Activated CD8-positive, alpha-beta T cell treated with anti-CD3 and anti-CD28 coated beads, Interleukin-2, amount 10 ng/mL, durations not matched to agents 7 days and 5 days (primary cell): ENCODE data around the gene PDXK. TPM values are rescaled to one million over a fixed set of nuclear protein-coding genes. Genes with fewer than 3 reads are reported as not detected.

Experiments used
- ATAC-seq: fragments of 150-1000 bp; cut with Tn5 transposase; one replicate; pipeline ENCODE4 v1.10.0; 2021; ENCODE audit warnings: moderate library complexity
- CTCF ChIA-PET: fragments of 350-600 bp; sonication (Branson Sonifier 250); formaldehyde crosslinking; loops from one replicate; lab custom pipeline; 2021; ENCODE audit warnings: antibody characterized with exemption; lab: Charles Lee
- POLR2A ChIA-PET: fragments of 350-600 bp; sonication (Branson Sonifier 250); formaldehyde crosslinking; loops from one replicate; lab custom pipeline; 2021; ENCODE audit warnings: antibody characterized with exemption; lab: Charles Lee
- DNase-seq: peaks from one replicate; pipeline ENCODE4 v3.0.0-alpha.2; 2020
- H3K27ac Mint-ChIP-seq: one replicate; pipeline ENCODE4 v1.8.0; 2021; ENCODE audit warnings: mild to moderate bottlenecking, mixed read lengths
- H3K27me3 Mint-ChIP-seq: one replicate; pipeline ENCODE4 v1.8.0; 2021; ENCODE audit warnings: low read depth, mixed read lengths
- H3K36me3 Mint-ChIP-seq: one replicate; pipeline ENCODE4 v1.8.0; 2021; ENCODE audit warnings: low read depth, mixed read lengths
- H3K4me1 Mint-ChIP-seq: one replicate; pipeline ENCODE4 v1.8.0; 2021; ENCODE audit warnings: low read depth, mixed read lengths
- H3K4me3 Mint-ChIP-seq: one replicate; pipeline ENCODE4 v1.8.0; 2021; ENCODE audit warnings: mild to moderate bottlenecking, mixed read lengths
- H3K9me3 Mint-ChIP-seq: one replicate; pipeline ENCODE4 v1.8.0; 2022; ENCODE audit warnings: mixed read lengths; ENCODE audit not compliant: insufficient read depth
- total RNA-seq, 2 experiments: library from RNA; stranded (reverse); gene quantifications; one replicate each; pipeline ENCODE4 v1.2.3, GENCODE V29; 2021

PDXK gene
- total RNA-seq, 2 experiments from 2014 or later: 94.5 to 100 TPM

DNA sequence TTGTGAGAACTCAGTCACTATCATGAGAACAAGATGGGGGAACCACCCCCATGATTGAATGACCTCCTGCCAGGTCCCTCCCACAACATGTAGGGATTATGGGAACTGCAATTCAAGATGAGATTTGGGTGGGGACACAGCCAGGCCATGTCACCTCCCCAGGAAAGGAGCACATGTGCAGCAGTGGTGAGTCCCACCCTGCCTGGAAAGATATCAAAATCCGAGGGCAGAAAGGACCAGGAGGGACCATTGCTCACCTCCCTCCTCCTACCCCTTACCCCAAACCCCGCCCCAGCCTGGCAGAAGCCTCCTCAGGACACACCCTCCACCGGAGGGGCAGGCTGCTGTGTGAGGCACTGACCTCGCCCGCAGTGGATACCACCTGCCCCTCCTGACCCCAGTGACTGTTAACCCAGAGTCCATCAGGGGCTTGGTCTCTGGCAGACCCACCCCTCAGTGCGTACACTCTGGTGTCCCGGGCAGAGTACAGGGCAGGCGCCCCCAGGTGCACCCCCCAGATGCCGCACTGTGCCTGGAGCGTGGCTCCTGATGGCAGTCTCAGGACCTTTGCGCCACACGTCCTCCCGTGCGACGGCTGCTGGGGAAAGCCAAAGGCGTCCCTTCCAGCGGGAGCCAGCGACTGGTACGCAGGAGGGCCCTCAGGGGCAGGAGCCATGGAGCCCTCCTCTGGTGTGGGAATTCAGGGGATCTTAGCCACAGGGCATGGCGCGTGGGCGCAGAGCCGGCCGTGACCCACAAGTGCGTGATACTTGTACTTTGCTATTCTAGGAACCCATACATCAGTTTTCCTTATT lies 20.9 kb downstream of the PDXK start:
- POLR2A ChIA-PET: no interaction called here

DNA sequence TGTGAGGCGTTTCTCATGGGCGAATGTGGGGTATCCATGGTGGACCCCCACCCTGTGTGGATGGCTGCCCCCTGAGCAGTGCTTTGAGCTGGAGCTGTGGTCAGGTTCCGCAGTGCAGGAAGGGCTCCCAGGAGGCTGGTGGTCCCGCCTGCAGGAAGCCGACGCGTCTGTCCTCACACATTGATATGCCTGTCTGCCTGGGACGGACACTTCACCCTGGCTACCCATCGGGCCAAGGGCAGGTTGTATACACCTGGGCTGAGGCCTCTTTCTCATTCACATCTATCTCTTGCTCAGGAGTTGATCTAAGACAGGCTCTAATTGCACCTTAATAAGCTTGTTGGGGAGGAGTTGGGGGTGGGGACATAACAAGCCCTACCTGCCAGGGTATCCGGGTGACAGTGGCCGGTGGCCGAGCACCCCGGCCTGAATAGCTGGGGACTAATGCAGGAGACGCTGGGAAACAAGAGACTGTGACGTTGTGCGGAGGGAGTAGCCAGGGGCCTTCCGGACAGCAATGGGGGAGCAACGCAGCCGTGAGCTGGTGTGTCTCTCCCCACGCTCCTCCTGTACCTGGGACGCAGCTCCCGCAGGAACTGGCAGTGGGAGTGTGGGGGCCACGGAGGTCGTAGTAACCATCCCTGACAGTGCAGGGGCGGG lies 21.7 kb downstream of the PDXK start:
- H3K36me3 Mint-ChIP-seq: peaks cover 21% of the 10 kb centered on the region
- peak overlapping the region; percentile 52 for H3K27ac Mint-ChIP-seq
- peaks cover 6% of the 10 kb centered on the region for H3K4me1 Mint-ChIP-seq
- H3K27me3 Mint-ChIP-seq: no peaks in the 10 kb centered on the region
- no peak overlapping the region for H3K4me3 Mint-ChIP-seq
- H3K9me3 Mint-ChIP-seq: no peaks in the 10 kb centered on the region
- peak; percentile 34 for ATAC-seq
- no peak for DNase-seq
- ChIA-PET CTCF (interaction anchor here (0.8 kb wide), 2 partner anchors 12 to 48 kb away, joined by 3 read pairs; no protein-coding TSS in a partner anchor), POLR2A (no interaction called here)

More for the DNA sequence above, 20.9 kb downstream of the PDXK start:
- Mint-ChIP-seq H3K9me3 (no peaks in the 10 kb centered on the region), H3K4me3 (no peak overlapping the region), H3K4me1 (peaks cover 12% of the 10 kb centered on the region), H3K27me3 (no peaks in the 10 kb centered on the region), H3K36me3 (peaks cover 19% of the 10 kb centered on the region), H3K27ac (no peak overlapping the region)
- CTCF ChIA-PET: no interaction called here
- no peak for DNase-seq
- no peak for ATAC-seq

DNA sequence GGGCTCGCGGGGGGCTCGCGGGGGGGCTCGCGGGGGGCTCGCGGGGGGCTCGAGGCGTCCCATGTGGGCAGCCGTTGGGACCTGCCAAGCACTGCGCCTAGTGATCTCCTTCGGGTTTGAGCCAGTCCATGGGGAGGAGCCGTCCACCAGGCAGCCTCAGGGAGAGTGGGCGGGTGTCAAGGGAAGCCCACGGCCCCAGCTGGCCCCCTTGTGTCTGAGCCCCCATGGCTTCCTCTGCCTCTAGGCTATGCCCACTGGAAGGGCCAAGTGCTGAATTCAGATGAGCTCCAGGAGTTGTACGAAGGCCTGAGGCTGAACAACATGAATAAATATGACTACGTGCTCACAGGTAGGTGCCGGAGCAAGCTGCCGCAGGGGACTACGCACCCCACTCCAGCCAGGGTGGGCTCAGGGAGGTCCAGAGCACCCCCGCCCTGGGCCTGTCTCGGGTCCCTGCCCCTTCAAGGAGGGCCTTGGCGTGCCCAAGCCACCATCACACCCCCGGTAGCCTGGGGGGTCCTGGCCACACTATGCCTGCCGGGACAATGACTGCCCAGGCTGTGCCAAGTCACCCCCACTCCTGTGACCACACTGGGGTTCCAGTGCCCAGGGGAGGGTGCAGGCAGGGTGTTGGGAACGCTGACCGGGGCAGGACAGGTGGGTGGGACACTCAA lies 22.6 kb downstream of the PDXK start:
- Mint-ChIP-seq H3K4me3 (no peak overlapping the region), H3K27me3 (no peaks in the 10 kb centered on the region), H3K27ac (no peak overlapping the region), H3K9me3 (no peaks in the 10 kb centered on the region), H3K4me1 (peaks cover 6% of the 10 kb centered on the region), H3K36me3 (peaks cover 19% of the 10 kb centered on the region)
- ATAC-seq (no peak), DNase-seq (no peak)
- CTCF ChIA-PET: interaction anchor here (0.8 kb wide), 1 partner anchor 13 kb away, joined by 3 read pairs; no protein-coding TSS in a partner anchor
- POLR2A ChIA-PET: interaction anchor here (0.6 to 1.0 kb wide), 2 partner anchors 13 to 280 kb away, joined by 3 read pairs; no protein-coding TSS in a partner anchor

DNA sequence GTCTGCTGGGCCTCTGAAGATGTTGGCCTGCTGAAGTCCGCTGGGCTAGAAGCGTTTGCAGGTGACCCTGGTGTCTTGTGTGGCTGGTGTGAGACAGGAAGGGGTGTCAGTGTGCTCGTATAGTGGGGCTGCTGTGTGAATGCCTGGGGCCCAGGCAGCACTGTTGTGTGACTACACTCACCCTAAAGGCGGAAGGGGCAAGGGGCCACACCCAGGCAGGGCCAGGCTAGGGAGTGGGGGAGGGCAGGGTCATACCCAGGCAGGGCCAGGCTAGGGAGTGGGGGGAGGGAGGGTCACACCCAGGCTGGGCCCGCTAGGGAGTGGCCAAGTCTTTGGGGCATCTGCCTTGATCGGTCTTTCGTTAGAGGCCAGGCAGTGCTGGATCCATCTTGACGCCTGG lies 25.0 kb downstream of the PDXK start:
- Mint-ChIP-seq H3K4me1 (peaks cover 6% of the 10 kb centered on the region), H3K4me3 (no peak overlapping the region), H3K36me3 (peaks cover 24% of the 10 kb centered on the region), H3K27ac (no peak overlapping the region), H3K27me3 (no peaks in the 10 kb centered on the region), H3K9me3 (no peaks in the 10 kb centered on the region)
- CTCF ChIA-PET: no interaction called here
- ATAC-seq (no peak), DNase-seq (no peak)
- POLR2A ChIA-PET: no interaction called here

DNA sequence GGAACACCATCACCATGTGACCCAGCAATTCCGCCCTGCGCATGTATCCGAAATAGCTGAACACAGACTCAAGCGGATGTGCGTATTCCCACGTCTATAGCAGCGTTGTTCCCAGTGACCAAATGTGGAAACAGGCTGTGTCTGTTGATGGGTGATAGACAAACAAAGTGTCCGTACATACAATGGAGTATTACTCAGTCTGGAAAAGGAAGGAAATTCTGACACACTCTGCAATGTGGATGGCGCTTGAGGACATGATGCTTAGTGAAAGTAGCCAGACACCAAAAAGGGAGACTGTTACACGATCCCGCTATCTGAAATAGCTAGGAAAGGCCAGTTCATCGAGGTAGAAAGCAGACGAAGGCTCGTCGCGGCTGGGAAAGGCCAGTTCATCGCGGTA lies 25.8 kb downstream of the PDXK start:
- no peak overlapping the region for H3K4me3 Mint-ChIP-seq
- no peak for DNase-seq
- H3K27me3 Mint-ChIP-seq: no peaks in the 10 kb centered on the region
- peaks cover 12% of the 10 kb centered on the region for H3K4me1 Mint-ChIP-seq
- peaks cover 18% of the 10 kb centered on the region for H3K36me3 Mint-ChIP-seq
- ChIA-PET CTCF (no interaction called here), POLR2A (no interaction called here)
- no peak overlapping the region for H3K27ac Mint-ChIP-seq
- H3K9me3 Mint-ChIP-seq: no peaks in the 10 kb centered on the region
- ATAC-seq: no peak

DNA sequence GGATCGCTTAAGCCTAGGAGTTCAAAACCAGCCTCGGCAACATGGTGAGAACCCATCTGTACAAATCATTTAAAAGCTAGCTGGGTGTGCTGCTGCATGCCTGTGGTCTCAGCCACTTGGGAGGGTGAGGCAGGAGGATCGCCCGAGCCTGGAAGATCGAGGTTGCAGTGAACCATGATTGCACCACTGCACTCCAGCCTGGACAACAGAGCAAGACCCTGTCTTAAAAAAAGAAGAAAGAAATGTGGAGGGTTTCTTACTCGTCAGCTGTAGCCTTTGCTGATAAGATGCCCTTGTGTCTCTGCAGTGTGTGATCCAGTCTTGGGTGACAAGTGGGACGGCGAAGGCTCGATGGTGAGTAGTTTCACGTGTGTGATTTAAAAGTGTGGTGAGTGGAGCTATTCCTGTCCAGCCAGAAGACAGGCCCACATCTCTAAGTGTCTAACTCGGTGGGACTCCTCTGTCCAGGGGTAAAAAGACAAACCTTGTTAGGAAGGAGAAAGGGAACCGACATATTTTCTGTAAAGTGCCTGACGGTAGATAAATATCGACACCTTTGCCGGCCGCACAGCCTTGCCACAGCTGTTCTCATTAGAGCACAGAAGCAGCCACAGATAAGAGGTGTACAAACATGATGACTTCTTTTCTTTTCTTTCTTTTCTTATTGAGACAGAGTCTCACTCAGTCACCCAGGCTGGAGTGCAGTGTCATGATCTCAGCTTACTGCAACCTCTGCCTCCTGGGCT lies 27.0 kb downstream of the PDXK start:
- DNase-seq (no peak), ATAC-seq (no peak)
- ChIA-PET CTCF (no interaction called here), POLR2A (no interaction called here)
- Mint-ChIP-seq H3K27me3 (no peaks in the 10 kb centered on the region), H3K4me1 (peaks cover 8% of the 10 kb centered on the region), H3K27ac (no peak overlapping the region), H3K4me3 (no peak overlapping the region), H3K9me3 (no peaks in the 10 kb centered on the region), H3K36me3 (peaks cover 21% of the 10 kb centered on the region)

DNA sequence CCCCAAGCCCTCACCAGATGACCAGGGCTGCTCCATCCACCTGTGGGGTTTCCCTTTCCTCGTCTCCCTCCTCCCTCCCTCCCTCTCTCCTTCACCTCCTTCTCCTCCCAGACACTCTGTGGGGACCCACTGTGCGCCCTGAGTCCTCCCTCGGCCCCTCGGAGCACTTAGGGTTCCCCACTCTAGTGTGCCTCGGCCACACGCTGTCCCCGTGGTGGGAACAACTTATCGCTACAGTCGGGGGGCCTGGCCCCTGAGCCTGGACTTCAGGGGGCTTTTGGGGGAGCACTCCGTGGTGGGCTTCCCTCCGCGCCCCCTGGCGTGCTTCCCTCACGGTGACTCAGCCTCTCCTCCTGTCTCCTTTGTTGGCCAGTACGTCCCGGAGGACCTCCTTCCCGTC lies 29.7 kb downstream of the PDXK start:
- ChIA-PET POLR2A (no interaction called here), CTCF (no interaction called here)
- H3K4me3 Mint-ChIP-seq: no peak overlapping the region
- DNase-seq (no peak), ATAC-seq (no peak)
- H3K36me3 Mint-ChIP-seq: peaks cover 35% of the 10 kb centered on the region
- H3K27me3 Mint-ChIP-seq: no peaks in the 10 kb centered on the region
- no peak overlapping the region for H3K27ac Mint-ChIP-seq
- H3K4me1 Mint-ChIP-seq: peaks cover 8% of the 10 kb centered on the region
- no peaks in the 10 kb centered on the region for H3K9me3 Mint-ChIP-seq

DNA sequence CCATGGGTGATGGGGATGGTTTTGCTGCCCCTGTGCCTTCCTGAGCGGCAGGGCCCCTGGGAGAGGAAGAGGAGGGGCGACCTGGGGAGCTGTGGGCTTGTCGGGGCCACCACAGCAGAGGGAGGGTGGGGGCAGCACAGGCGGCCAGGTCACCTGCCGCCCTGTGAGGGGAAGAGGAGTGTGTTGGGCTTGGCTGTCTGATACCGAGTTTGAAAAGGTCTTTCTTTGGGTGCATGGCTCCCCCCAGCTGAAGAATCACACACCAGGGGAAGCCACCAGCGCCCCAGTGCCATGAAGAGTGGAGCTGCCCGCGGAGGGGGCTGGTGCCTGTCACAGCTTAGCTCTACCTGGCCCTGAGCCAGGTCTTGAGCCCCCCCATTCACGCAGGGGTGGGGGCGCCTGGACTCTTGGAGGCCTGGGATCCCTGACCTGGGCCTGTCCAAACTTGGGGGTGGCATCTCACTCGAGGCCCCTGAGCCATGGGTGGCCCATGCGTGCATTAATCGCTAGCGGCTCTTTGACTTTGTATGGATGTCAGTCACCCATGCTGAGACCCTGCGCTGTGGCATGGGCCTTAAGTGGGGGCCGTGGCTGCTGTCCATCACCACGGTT lies 30.8 kb downstream of the PDXK start:
- H3K9me3 Mint-ChIP-seq: no peaks in the 10 kb centered on the region
- H3K27ac Mint-ChIP-seq: no peak overlapping the region
- peak; percentile 5 for ATAC-seq
- CTCF ChIA-PET: no interaction called here
- peaks cover 8% of the 10 kb centered on the region for H3K4me1 Mint-ChIP-seq
- H3K27me3 Mint-ChIP-seq: no peaks in the 10 kb centered on the region
- H3K36me3 Mint-ChIP-seq: peaks cover 40% of the 10 kb centered on the region
- no peak for DNase-seq
- POLR2A ChIA-PET: no interaction called here
- H3K4me3 Mint-ChIP-seq: no peak overlapping the region

DNA sequence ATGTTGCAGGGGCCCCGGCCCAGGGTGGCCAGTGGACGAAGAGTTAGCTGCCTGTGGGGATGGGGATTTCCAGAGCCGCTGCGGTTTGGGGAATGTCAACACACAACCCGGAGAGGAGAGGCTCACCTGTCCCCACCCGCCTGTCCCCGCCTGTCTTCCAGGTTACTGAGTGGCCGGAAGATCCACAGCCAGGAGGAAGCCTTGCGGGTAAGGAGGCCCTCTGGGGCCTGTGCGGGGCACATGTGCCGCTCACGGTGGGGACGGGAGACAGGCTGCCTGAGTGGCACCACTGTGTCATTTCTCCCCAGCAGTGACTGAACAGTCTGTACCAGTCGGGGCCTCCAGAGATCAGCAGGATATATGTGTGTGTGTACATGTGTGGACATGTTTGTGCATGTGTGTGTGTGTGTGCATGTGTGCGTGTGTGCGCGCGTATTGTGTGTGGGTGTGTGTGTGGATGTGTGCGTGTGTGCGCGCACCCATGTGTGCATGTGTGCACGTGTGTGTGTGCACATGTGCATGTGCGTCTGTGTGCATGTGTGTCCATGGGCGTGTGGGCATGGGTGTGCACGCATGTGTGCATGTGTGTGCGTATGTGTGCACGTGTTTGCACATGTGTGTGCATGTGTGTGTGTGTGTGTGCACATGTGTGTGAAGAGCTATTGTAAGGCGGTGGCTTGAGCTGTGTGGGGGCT lies 31.6 kb downstream of the PDXK start:
- no peaks in the 10 kb centered on the region for H3K27me3 Mint-ChIP-seq
- H3K4me3 Mint-ChIP-seq: no peak overlapping the region
- peaks cover 8% of the 10 kb centered on the region for H3K4me1 Mint-ChIP-seq
- CTCF ChIA-PET: no interaction called here
- ATAC-seq (no peak), DNase-seq (no peak)
- H3K27ac Mint-ChIP-seq: peak overlapping the region; percentile 36
- H3K36me3 Mint-ChIP-seq: peaks cover 37% of the 10 kb centered on the region
- POLR2A ChIA-PET: no interaction called here
- no peaks in the 10 kb centered on the region for H3K9me3 Mint-ChIP-seq

DNA sequence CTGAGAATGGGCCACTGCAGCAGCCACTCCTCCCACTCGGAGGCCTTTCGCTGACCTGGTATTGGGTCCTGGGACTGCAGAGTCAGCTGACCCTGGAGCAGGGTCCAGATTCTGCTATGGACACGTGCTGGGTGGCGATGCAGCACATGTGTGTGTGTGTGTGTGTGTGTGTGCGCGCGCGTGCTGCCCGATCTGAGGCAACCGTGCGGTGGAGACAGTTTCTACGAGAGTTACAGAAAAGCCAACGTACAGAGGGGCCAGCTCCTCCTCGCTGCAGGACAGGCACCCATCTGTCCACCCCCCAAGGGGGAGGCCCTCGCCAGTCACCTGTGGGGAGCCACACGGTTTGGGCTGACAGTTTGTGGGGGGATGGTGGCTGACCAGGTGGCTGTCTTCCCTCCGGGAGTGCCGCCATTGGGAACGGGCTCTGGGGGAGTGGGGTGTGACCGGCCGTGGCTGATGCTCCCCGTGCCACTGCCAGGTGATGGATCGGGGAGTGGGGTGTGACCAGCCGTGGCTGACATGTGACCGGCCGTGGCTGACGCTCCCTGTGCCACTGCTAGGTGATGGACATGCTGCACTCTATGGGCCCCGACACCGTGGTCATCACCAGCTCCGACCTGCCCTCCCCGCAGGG lies 33.1 kb downstream of the PDXK start:
- DNase-seq (no peak), ATAC-seq (no peak)
- H3K36me3 Mint-ChIP-seq: peaks cover 44% of the 10 kb centered on the region
- ChIA-PET POLR2A (no interaction called here), CTCF (no interaction called here)
- H3K27me3 Mint-ChIP-seq: no peaks in the 10 kb centered on the region
- H3K27ac Mint-ChIP-seq: no peak overlapping the region
- no peak overlapping the region for H3K4me3 Mint-ChIP-seq
- H3K9me3 Mint-ChIP-seq: no peaks in the 10 kb centered on the region
- peaks cover 8% of the 10 kb centered on the region for H3K4me1 Mint-ChIP-seq
